Liver (tissue), 9 donors: ENCODE data around the gene ITGA5. TPM values are rescaled to one million over a fixed set of nuclear protein-coding genes. Genes with fewer than 3 reads are reported as not detected.

ENCODE experiments used
- DNase-seq: peaks from one replicate; pipeline ENCODE4 v3.0.0-alpha.2; 2017; ENCODE audit warnings: low spot score
- H3K27ac ChIP-seq, 2 donors: one replicate each; pipeline ENCODE4 v1.7.0; 2013; ENCODE audit warnings: inconsistent platforms in 2 of 2, low read length in 2 of 2, control low read depth in 1 of 2, low read depth in 1 of 2, mild to moderate bottlenecking in 1 of 2
- H3K27me3 ChIP-seq, 4 donors: one replicate each; pipeline versions ENCODE4 v1.6.1 to v1.7.0; 2013; ENCODE audit warnings: low read length in 3 of 4, inconsistent platforms in 1 of 4, mild to moderate bottlenecking in 1 of 4, moderate library complexity in 1 of 4; ENCODE audit not compliant: control insufficient read depth in 4 of 4, insufficient read depth in 4 of 4
- H3K36me3 ChIP-seq, 4 donors: one replicate each; pipeline versions ENCODE4 v1.6.1 to v1.7.0; 2013; ENCODE audit warnings: low read length in 3 of 4, mild to moderate bottlenecking in 3 of 4, low read depth in 1 of 4, moderate library complexity in 1 of 4; ENCODE audit not compliant: control insufficient read depth in 4 of 4, insufficient read depth in 3 of 4
- H3K4me1 ChIP-seq, 4 donors: one replicate each; pipeline versions ENCODE4 v1.6.1 to v1.7.0; 2013; ENCODE audit warnings: low read length in 3 of 4, mild to moderate bottlenecking in 3 of 4, moderate library complexity in 1 of 4; ENCODE audit not compliant: control insufficient read depth in 4 of 4, insufficient read depth in 4 of 4
- H3K4me3 ChIP-seq, 3 donors: one replicate each; pipeline versions ENCODE4 v1.6.1 to v1.7.0; 2013; ENCODE audit warnings: low read length in 3 of 3, control low read depth in 1 of 3, low read depth in 1 of 3, mild to moderate bottlenecking in 1 of 3
- H3K9ac ChIP-seq, 2 donors: one replicate each; pipeline ENCODE4 v1.7.0; 2013; ENCODE audit warnings: low read length in 2 of 2, mild to moderate bottlenecking in 2 of 2, moderate library complexity in 2 of 2, control low read depth in 1 of 2, low read depth in 1 of 2
- H3K9me3 ChIP-seq, 4 donors: one replicate each; pipeline versions ENCODE4 v1.6.1 to v1.7.0; 2013; ENCODE audit warnings: low read length in 3 of 4; ENCODE audit not compliant: control insufficient read depth in 4 of 4
- ATF3 ChIP-seq: IDR thresholded peaks from 2 replicates; pipeline ENCODE4 v1.6.1; 2016; ENCODE audit warnings: antibody characterized with exemption
- EGR1 ChIP-seq, 2 donors: IDR thresholded peaks; 2 replicates each; pipeline ENCODE4 v1.6.1; 2016 to 2018; ENCODE audit warnings: antibody characterized with exemption in 2 of 2, low read depth in 2 of 2
- FOXA1 ChIP-seq: IDR thresholded peaks from 2 replicates; pipeline ENCODE4 v1.6.1; 2016; ENCODE audit warnings: antibody characterized with exemption
- FOXA2 ChIP-seq: IDR thresholded peaks from 2 replicates; pipeline ENCODE4 v1.6.1; 2016; ENCODE audit warnings: antibody characterized with exemption
- GABPA ChIP-seq, 2 donors: IDR thresholded peaks in 1 of 2; conservative IDR thresholded peaks in 1 of 2; 2 replicates each; pipeline ENCODE4 v1.6.1; 2016; ENCODE audit warnings: antibody characterized with exemption in 2 of 2, mild to moderate bottlenecking in 1 of 2, moderate library complexity in 1 of 2
- HNF4A ChIP-seq, 2 donors: conservative IDR thresholded peaks; 2 replicates each; pipeline ENCODE4 v1.6.1; 2016; ENCODE audit warnings: antibody characterized with exemption in 2 of 2, mild to moderate bottlenecking in 2 of 2
- JUND ChIP-seq, 2 donors: IDR thresholded peaks; 2 replicates each; pipeline ENCODE4 v1.6.1; 2016; ENCODE audit warnings: antibody characterized with exemption in 2 of 2
- MAX ChIP-seq: IDR thresholded peaks from 2 replicates; pipeline ENCODE4 v1.6.1; 2016; ENCODE audit warnings: antibody characterized with exemption
- RAD21 ChIP-seq, 2 donors: IDR thresholded peaks; 2 replicates each; pipeline ENCODE4 v1.6.1; 2016; ENCODE audit warnings: antibody characterized with exemption in 2 of 2, mild to moderate bottlenecking in 2 of 2
- RXRA ChIP-seq, 2 donors: IDR thresholded peaks; 2 replicates each; pipeline ENCODE4 v1.6.1; 2017 to 2018; ENCODE audit warnings: antibody characterized with exemption in 2 of 2, mild to moderate bottlenecking in 1 of 2
- SP1 ChIP-seq: IDR thresholded peaks from 2 replicates; pipeline ENCODE4 v1.6.1; 2018; ENCODE audit warnings: antibody characterized with exemption, mild to moderate bottlenecking
- TAF1 ChIP-seq: conservative IDR thresholded peaks from 2 replicates; pipeline ENCODE4 v1.6.1; 2016; ENCODE audit warnings: antibody characterized with exemption, mild to moderate bottlenecking
- YY1 ChIP-seq: IDR thresholded peaks from 2 replicates; pipeline ENCODE4 v1.6.1; 2016; ENCODE audit warnings: antibody characterized with exemption, mild to moderate bottlenecking
- WGBS: extraction: QIAGEN DNeasy Blood & Tissue Kit; methylation state at CpG from one replicate; pipeline ENCODE4 v1.1.7; 2013; 5-methylcytosine and 5-hydroxymethylcytosine counted together
- polyA plus RNA-seq, 2 donors: library from polyadenylated mRNA; stranded (reverse) in 1 of 2; unstranded in 1 of 2; fragments of 200-250 nt in 1 of 2; fragments of >200 nt in 1 of 2; fragmentation: Nextera tagmentation in 1 of 2; extraction: Ambion mirVana in 1 of 2; gene quantifications; one replicate each; pipeline versions ENCODE4 v1.2.1 to v1.2.3, GENCODE V29; 2013 to 2015
- total RNA-seq, 2 donors: library from RNA; depleted of rRNA; stranded (reverse); fragments of >200 nt; gene quantifications; one replicate each; pipeline ENCODE4 v1.2.3, GENCODE V29; 2014
- TF ChIP-seq, protein P1 (sequence below): fragments of 150-350 bp; IDR thresholded peaks from 2 replicates; pipeline ENCODE4 v1.5.1; 2017; ENCODE audit warnings: improper control_type of control experiment, low read depth, low read length; ENCODE audit not compliant: missing input control
- TF ChIP-seq, protein P2 (sequence below): IDR thresholded peaks from 2 replicates; pipeline ENCODE4 v1.6.1; 2016; ENCODE audit warnings: antibody characterized with exemption, mild to moderate bottlenecking
- TF ChIP-seq, protein P3 (sequence below): IDR thresholded peaks from 2 replicates; pipeline ENCODE4 v1.6.1; 2016; ENCODE audit warnings: antibody characterized with exemption
- donor health status: healthy.
- donor health status: healthy.
- donor health status: healthy.
- donor health status: healthy.
- donor health status: healthy.

ITGA5 gene
- total and polyA plus RNA-seq, 4 donors: 26.6 to 60.7 (median 39.6) TPM

DNA sequence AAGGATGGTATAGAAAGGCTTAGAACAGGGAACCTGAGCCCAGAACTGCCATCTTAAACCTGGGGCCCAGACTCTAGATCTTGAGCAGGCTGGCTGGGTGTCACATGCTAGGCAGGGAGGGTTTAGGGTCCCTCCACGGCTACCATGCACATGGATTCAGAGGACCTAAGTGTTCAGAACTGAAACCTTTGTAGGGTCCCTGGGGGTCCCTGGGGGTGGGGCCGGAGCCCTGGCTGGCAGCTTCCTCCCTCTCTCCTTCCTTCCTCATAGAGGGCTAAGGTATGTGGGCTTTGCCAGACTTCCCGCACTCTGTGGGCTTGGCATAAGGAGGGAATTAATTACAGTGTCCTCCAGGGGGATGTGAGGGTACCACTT, 29.9 kb downstream of the ITGA5 start:
- no peak overlapping the region for H3K9ac ChIP-seq
- H3K27ac ChIP-seq: no peak overlapping the region
- H3K9me3 ChIP-seq: no peaks in the 10 kb centered on the region
- peaks cover 0 to 6% (median 1%) of the 10 kb centered on the region in 4 donors for H3K36me3 ChIP-seq
- TF ChIP-seq RAD21 (IDR thresholded peaks at IDR 0.05) (no peak), TAF1 (no peak), FOXA2 (no peak), HNF4A (conservative IDR thresholded peaks at IDR 0.05) (no peak), MAX (no peak), EGR1 (IDR thresholded peaks at IDR 0.05; ENCODE audit: low read depth in 2 of 2) (no peak), ATF3 (no peak), SP1 (no peak), RXRA (IDR thresholded peaks at IDR 0.05) (no peak), YY1 (no peak), FOXA1 (no peak), JUND (IDR thresholded peaks at IDR 0.05) (no peak), GABPA (IDR thresholded peaks at IDR 0.05 in 1 of 2, conservative IDR thresholded peaks at IDR 0.05 in 1 of 2) (no peak)
- TF ChIP-seq, protein P1, sequence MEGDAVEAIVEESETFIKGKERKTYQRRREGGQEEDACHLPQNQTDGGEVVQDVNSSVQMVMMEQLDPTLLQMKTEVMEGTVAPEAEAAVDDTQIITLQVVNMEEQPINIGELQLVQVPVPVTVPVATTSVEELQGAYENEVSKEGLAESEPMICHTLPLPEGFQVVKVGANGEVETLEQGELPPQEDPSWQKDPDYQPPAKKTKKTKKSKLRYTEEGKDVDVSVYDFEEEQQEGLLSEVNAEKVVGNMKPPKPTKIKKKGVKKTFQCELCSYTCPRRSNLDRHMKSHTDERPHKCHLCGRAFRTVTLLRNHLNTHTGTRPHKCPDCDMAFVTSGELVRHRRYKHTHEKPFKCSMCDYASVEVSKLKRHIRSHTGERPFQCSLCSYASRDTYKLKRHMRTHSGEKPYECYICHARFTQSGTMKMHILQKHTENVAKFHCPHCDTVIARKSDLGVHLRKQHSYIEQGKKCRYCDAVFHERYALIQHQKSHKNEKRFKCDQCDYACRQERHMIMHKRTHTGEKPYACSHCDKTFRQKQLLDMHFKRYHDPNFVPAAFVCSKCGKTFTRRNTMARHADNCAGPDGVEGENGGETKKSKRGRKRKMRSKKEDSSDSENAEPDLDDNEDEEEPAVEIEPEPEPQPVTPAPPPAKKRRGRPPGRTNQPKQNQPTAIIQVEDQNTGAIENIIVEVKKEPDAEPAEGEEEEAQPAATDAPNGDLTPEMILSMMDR: no peak
- TF ChIP-seq, protein P2, sequence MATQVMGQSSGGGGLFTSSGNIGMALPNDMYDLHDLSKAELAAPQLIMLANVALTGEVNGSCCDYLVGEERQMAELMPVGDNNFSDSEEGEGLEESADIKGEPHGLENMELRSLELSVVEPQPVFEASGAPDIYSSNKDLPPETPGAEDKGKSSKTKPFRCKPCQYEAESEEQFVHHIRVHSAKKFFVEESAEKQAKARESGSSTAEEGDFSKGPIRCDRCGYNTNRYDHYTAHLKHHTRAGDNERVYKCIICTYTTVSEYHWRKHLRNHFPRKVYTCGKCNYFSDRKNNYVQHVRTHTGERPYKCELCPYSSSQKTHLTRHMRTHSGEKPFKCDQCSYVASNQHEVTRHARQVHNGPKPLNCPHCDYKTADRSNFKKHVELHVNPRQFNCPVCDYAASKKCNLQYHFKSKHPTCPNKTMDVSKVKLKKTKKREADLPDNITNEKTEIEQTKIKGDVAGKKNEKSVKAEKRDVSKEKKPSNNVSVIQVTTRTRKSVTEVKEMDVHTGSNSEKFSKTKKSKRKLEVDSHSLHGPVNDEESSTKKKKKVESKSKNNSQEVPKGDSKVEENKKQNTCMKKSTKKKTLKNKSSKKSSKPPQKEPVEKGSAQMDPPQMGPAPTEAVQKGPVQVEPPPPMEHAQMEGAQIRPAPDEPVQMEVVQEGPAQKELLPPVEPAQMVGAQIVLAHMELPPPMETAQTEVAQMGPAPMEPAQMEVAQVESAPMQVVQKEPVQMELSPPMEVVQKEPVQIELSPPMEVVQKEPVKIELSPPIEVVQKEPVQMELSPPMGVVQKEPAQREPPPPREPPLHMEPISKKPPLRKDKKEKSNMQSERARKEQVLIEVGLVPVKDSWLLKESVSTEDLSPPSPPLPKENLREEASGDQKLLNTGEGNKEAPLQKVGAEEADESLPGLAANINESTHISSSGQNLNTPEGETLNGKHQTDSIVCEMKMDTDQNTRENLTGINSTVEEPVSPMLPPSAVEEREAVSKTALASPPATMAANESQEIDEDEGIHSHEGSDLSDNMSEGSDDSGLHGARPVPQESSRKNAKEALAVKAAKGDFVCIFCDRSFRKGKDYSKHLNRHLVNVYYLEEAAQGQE: no peak
- TF ChIP-seq, protein P3, sequence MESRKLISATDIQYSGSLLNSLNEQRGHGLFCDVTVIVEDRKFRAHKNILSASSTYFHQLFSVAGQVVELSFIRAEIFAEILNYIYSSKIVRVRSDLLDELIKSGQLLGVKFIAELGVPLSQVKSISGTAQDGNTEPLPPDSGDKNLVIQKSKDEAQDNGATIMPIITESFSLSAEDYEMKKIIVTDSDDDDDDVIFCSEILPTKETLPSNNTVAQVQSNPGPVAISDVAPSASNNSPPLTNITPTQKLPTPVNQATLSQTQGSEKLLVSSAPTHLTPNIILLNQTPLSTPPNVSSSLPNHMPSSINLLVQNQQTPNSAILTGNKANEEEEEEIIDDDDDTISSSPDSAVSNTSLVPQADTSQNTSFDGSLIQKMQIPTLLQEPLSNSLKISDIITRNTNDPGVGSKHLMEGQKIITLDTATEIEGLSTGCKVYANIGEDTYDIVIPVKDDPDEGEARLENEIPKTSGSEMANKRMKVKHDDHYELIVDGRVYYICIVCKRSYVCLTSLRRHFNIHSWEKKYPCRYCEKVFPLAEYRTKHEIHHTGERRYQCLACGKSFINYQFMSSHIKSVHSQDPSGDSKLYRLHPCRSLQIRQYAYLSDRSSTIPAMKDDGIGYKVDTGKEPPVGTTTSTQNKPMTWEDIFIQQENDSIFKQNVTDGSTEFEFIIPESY: no peak
- no peak overlapping the region for H3K4me3 ChIP-seq
- H3K27me3 ChIP-seq: no peaks in the 10 kb centered on the region
- no peak for DNase-seq
- H3K4me1 ChIP-seq: peaks cover 0 to 3% (median 1%) of the 10 kb centered on the region in 4 donors
- 90% methylated on average over 3 of the region's 3 CpGs for WGBS
